Central memory CD8-positive, alpha-beta T cell (primary cell): ENCODE results near the gene MORN4.
A peak's percentile ranks its signal among the peaks of the same experiment; 100 is the strongest.

Experiments
- ATAC-seq: fragments of 150-1000 bp; cut with Tn5 transposase; replicated peaks from 2 replicates; pipeline ENCODE4 v1.10.0; 2022; ENCODE audit warnings: mild to moderate bottlenecking, moderate FRiP score, moderate number of reproducible peaks; ENCODE audit not compliant: poor library complexity, severe bottlenecking; ENCODE audit errors: extremely low read depth
- DNase-seq, 2 donors: peaks; one replicate each; pipeline ENCODE4 v3.0.0; 2021; ENCODE audit warnings: low spot score in 2 of 2
- H3K27ac Mint-ChIP-seq: one replicate; pipeline ENCODE4 v1.8.0; 2022; ENCODE audit warnings: low read depth, mild to moderate bottlenecking, moderate library complexity, mixed read lengths
- H3K27me3 Mint-ChIP-seq: one replicate; pipeline ENCODE4 v1.8.0; 2022; ENCODE audit warnings: mixed read lengths
- H3K36me3 Mint-ChIP-seq: one replicate; pipeline ENCODE4 v1.8.0; 2022; ENCODE audit warnings: mild to moderate bottlenecking, moderate library complexity, mixed read lengths; ENCODE audit not compliant: insufficient read depth
- H3K4me1 Mint-ChIP-seq: one replicate; pipeline ENCODE4 v1.8.0; 2022; ENCODE audit warnings: mixed read lengths
- H3K4me3 Mint-ChIP-seq: one replicate; pipeline ENCODE4 v1.8.0; 2022; ENCODE audit warnings: mild to moderate bottlenecking, moderate library complexity, mixed read lengths
- H3K9me3 Mint-ChIP-seq: one replicate; pipeline ENCODE4 v1.8.0; 2022; ENCODE audit warnings: mixed read lengths

Gene MORN4

DNA sequence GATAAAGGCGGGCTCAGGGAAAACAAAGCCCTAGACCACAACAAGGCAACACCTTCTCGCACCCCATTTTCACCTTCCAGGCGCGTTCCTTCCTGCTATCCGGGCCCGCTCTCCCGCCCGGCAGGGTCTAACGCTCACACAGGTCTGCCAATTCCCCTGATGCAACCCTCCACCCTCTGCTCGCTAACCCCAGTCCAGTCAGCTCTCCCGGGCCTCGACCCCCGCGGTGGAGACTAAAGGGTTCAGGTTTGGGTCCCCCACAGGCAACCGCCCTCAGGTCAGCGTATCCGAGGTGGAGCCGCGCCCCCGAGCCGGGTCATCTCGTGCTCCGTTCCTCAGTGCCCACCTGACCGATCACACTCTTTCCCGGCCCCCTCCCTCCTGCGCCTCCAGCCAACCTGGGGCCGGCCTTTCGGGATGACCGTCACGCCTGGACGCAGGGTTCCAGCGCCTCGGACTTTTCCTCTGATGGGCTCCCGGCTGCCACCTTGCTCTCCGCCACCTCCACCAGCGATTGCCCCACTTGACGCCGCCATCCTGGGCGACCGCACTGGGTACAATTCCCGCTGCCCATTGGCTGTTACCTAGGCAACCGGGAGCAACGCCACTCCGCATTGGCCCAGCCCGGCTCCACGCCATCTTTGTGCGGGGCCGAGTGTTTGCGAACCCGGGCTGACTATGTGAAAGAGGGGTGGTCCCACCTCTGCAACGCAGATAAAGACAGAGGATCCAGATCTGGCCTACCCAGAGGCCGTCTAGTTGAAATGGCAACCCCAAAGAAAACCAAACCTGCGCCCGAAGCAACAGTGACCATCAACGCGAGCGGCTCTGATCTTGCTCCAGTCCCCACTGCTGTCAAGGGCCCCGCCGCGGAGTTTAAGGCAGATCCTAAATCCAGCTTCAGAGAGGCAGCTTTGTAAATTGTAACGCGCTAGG lies at the start of gene MORN4:
Gene MORN4 (minus strand): TSS at position 552 of the 936 bp plus-strand sequence. CDS start 13,847 bp downstream, outside the sequence.
- DNase-seq (peak; percentile 83 to 84), ATAC-seq (peak; percentile 100)
- Mint-ChIP-seq H3K27me3 (no peaks in the 10 kb centered on the region), H3K36me3 (peaks cover 7% of the 10 kb centered on the region), H3K4me3 (peak within 1 kb of the TSS; percentile 87), H3K9me3 (no peaks in the 10 kb centered on the region), H3K27ac (peak within 1 kb of the TSS; percentile 62), H3K4me1 (peaks cover 7% of the 10 kb centered on the region)

DNA sequence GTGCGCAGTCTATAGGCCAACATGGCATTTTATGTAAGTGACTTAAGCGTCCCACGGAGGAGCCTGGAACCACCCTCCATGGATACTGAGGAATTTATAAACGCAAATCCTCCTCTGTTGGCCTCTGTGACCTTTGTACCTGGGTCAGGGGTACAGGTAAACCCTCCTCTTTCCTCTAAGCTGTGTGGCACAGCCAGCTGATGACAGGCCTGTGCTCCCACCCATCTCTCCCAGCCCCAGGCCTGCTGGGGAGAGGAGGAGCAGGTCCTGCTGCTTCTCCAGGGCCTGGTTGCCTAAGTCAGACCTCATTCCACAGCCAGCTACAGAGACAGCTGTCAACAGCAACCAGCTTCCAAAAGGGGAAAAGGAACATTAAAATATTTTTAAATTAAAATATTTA lies 48.7 kb upstream of the MORN4 start:
- Mint-ChIP-seq H3K4me1 (no peaks in the 10 kb centered on the region), H3K36me3 (peaks cover 9% of the 10 kb centered on the region), H3K9me3 (no peaks in the 10 kb centered on the region), H3K4me3 (no peak overlapping the region), H3K27me3 (no peaks in the 10 kb centered on the region), H3K27ac (no peak overlapping the region)
- ATAC-seq, result no peak
- no peak for DNase-seq

DNA sequence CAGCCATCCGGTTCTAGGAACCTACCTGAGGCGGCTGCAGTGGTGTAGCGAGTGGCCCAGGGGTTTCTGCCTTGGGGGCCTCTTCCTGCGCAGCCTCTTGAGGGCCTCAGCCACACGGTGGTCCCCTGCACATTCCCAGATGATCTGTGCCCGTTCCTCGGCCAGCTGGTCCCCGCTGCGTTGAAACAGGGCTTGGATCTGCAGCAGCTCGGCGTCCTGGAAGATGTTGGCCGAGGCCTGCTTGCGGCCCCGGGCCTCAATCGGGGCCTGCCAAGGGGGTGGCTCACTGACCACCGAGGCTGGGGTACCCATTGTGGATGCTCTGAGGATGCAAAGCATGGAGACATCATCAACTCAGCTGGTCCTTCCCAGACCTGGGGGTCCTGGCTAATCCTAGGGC lies 46.3 kb upstream of the MORN4 start:
- H3K9me3 Mint-ChIP-seq, result no peaks in the 10 kb centered on the region
- DNase-seq (no peak), ATAC-seq (no peak)
- no peaks in the 10 kb centered on the region for H3K27me3 Mint-ChIP-seq
- H3K4me1 Mint-ChIP-seq, result no peaks in the 10 kb centered on the region
- peaks cover 21% of the 10 kb centered on the region for H3K36me3 Mint-ChIP-seq
- no peak overlapping the region for H3K4me3 Mint-ChIP-seq
- no peak overlapping the region for H3K27ac Mint-ChIP-seq

DNA sequence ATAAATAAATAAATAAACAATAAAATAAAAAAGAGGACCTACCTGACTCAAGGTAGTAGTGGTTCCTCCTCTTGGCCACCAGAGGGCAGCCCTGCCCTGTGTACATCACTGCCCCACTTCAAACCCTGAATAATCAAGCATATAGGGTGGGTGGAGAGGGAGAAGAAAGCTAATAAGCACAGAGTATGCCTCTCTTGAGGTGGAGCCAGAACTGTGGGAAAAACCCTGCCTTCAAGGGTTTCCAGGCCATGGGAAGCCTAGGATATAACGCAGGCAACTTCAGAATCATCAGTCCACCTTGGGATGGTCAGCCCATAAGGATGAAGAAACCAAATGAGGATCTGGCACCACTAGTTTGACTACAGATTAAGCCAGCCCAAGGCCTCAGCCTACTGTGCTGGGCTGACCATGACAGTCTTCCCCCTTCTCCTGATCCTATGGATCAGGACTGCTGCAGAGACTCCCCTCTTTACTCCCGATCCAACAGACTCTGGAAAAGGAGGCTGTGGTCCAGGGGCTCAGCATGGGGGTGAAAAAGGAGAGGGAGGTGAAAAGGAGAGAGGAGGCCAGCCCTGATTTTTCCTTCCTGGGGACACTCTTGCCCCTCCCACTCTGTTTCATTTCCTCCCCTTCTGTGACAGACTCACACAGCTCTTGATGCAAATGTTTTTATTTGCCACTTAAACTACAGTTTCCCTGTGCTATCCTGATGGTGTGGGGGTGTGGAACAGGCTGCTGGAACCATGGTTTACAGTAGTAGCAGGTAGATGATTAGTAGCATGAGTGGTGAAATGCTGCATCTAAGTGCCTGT lies 43.7 kb upstream of the MORN4 start:
- Mint-ChIP-seq H3K9me3 (no peaks in the 10 kb centered on the region), H3K4me1 (no peaks in the 10 kb centered on the region), H3K36me3 (peaks cover 42% of the 10 kb centered on the region), H3K4me3 (no peak overlapping the region), H3K27ac (no peak overlapping the region), H3K27me3 (no peaks in the 10 kb centered on the region)
- peak; percentile 80 for ATAC-seq
- DNase-seq, result peak in 1 of 2 donors; percentile 34

DNA sequence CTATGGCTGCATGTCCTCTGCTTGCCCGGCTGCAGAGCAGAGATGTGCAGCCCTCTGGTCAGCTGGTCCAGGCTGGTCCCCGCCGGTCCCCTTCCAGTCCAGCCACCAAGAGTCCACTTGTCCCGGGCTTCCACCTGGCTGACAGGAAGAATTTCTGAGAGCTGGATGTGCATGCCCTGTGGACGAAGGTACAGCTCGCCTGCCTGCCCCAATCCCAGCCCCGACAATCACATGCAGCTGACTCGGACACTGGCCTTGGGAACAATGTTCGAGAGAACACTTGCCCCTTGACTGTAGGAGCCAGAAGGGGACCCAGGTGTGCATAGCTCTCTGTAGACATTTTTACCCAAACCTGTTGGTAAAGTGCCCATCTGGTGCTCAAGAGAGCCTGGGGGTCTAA lies 41.9 kb upstream of the MORN4 start:
- Mint-ChIP-seq H3K27ac (no peak overlapping the region), H3K36me3 (peaks cover 54% of the 10 kb centered on the region), H3K4me3 (no peak overlapping the region), H3K4me1 (no peaks in the 10 kb centered on the region), H3K27me3 (no peaks in the 10 kb centered on the region), H3K9me3 (no peaks in the 10 kb centered on the region)
- ATAC-seq, result no peak
- no peak for DNase-seq

DNA sequence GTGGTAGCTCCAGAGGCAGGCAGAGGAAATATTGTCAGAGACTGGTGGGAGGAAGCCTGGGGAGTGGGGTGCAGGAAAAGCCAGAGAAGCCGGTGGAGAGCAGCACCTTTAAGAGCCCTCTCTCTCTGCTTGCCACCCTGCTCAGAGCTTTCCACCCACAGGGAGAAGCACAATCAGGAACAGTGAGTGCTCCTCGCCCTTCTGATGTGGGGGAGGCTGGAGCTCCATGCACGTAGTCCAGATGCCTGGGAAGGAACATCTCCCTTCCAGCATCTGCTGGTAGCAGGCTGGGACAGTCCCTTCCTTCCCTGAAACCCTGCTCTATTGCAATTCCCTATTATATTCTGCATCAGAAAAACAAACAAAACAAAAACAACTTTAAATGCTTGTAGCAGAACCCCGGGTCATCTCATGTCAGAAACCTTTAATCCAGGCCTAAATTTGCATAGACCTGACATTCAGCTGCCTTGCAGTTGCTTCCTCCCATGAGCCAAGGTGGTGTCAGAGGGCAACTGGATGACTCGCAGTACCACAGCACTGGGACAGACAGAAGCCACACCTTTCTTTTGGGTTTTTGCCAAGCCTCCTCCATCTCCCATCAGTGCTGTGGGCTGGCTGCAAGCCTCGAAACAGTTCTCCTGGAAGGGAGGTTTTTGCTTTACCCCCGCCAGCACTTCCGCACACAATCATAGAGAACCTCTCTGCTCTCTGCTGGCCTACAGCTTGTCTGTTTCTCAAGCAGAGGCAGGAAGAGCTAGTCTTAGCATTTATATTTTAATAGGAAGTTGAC lies 40.6 kb upstream of the MORN4 start:
- no peak overlapping the region for H3K4me3 Mint-ChIP-seq
- no peaks in the 10 kb centered on the region for H3K9me3 Mint-ChIP-seq
- H3K27ac Mint-ChIP-seq, result no peak overlapping the region
- DNase-seq, result no peak
- H3K4me1 Mint-ChIP-seq, result no peaks in the 10 kb centered on the region
- no peak for ATAC-seq
- no peaks in the 10 kb centered on the region for H3K27me3 Mint-ChIP-seq
- peaks cover 54% of the 10 kb centered on the region for H3K36me3 Mint-ChIP-seq

DNA sequence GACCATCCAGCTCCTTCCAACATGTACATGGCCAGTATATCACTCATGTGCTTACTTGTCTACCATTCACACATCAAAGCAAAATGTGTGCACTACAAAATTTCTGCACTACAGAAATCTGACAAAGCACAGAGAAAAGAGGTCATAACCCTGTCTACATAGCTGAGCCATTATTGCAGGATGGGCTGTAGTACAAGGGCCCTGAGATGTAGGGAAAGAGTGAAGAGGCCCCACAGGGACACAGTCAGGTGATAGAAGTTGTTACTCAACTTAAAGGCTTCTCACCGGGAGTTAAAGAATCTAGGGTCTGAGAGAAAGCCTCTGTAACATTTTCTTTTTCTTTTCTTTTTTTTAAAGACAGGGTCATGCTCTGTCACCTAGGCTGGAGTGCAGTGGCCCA lies 36.3 kb upstream of the MORN4 start:
- no peaks in the 10 kb centered on the region for H3K9me3 Mint-ChIP-seq
- peaks cover 52% of the 10 kb centered on the region for H3K36me3 Mint-ChIP-seq
- H3K4me1 Mint-ChIP-seq, result peaks cover 12% of the 10 kb centered on the region
- H3K27ac Mint-ChIP-seq, result no peak overlapping the region
- H3K27me3 Mint-ChIP-seq, result no peaks in the 10 kb centered on the region
- DNase-seq (no peak), ATAC-seq (no peak)
- H3K4me3 Mint-ChIP-seq, result no peak overlapping the region

DNA sequence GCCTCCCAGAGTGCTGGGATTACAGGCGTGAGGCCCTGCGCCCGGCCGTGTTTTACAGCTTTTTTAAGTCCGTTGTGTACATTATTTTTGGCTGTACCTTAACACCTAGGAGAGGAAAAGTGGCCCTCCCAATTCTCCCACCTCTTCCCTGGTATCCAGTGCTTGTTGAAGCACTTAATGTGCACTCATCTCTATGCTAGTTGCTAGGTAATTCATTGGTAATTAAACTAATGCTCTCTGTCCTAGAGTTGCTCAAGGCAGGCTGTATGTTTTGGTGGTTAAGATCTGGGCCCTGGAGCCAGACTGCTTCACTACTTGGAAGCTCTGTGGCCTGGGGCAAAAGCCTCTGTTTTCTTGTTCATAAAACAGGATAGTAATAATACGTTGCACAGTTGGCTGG lies 34.2 kb upstream of the MORN4 start:
- Mint-ChIP-seq H3K4me1 (peaks cover 12% of the 10 kb centered on the region), H3K4me3 (no peak overlapping the region), H3K9me3 (no peaks in the 10 kb centered on the region), H3K27ac (no peak overlapping the region), H3K36me3 (peaks cover 44% of the 10 kb centered on the region), H3K27me3 (no peaks in the 10 kb centered on the region)
- DNase-seq, result no peak
- no peak for ATAC-seq

DNA sequence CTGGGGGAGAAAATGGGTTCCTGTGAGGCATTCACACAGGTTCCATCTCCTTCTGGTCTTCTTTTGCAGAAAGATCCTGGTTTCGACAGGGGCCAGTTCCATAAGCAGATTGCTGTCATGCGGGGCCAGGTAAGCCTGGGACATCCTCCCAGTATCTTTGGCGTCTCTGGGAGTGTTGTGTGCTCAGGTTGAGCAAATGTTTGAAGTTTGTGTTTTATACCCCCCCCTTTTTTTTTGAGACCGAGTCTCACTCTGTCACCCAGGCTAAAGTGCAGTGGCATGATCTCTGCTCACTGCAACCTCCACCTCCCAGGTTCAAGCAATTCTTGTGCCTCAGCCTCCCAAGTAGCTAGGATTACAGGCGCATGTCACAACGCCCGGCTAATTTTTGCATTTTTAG lies 33.7 kb upstream of the MORN4 start:
- H3K4me1 Mint-ChIP-seq, result peaks cover 12% of the 10 kb centered on the region
- H3K9me3 Mint-ChIP-seq, result no peaks in the 10 kb centered on the region
- no peak overlapping the region for H3K27ac Mint-ChIP-seq
- ATAC-seq (no peak), DNase-seq (no peak)
- no peak overlapping the region for H3K4me3 Mint-ChIP-seq
- H3K27me3 Mint-ChIP-seq, result no peaks in the 10 kb centered on the region
- peaks cover 42% of the 10 kb centered on the region for H3K36me3 Mint-ChIP-seq

DNA sequence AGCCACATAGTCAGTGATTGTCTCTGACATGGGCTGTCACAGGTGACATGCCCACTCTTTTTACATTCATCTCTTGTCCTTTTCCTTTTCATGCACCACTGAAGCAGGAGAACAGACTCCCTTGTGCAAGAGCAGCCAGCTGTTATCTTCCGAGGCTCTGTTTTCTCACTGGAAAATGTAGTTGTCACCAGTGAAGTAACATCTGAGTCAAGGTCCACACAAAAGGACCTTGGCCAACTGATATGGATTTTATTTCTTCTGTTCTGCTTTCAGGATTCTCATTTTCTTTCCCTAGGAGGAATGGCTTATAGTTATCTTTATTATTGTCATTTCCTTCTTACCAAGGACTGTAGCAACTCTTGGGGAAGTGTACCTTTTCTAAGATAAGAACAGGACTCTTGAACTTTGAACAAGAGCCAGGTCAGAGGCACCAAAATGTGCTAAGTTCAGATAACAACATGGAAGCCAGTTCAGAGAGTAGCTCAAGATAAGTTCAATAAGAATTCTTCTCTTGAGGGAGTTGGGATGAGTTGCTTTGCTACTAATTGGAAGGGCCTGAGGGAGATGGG lies 31.1 kb upstream of the MORN4 start:
- Mint-ChIP-seq H3K4me3 (no peak overlapping the region), H3K27me3 (no peaks in the 10 kb centered on the region), H3K27ac (no peak overlapping the region), H3K4me1 (peaks cover 12% of the 10 kb centered on the region), H3K36me3 (peaks cover 39% of the 10 kb centered on the region), H3K9me3 (no peaks in the 10 kb centered on the region)
- no peak for ATAC-seq
- DNase-seq, result no peak

DNA sequence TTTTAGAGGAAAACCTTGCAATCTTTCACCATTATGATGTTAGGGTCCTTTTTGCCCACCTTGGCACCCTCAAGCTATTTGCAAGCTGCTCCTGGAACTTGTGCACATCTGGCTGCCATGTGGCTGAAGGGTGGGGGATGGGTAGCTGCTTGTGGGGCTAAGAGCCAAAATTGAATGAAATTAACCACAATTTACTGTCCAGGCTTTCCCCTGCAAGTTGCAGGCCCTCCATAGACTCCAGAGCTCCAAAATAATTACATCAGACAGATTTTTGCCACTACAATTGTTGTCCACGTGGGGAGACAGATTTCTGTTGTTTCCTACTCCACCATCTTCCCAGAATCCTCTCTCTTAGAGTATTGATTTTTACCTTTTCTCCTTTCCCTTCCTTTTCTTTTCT lies 26.3 kb upstream of the MORN4 start:
- H3K4me1 Mint-ChIP-seq, result no peaks in the 10 kb centered on the region
- H3K9me3 Mint-ChIP-seq, result no peaks in the 10 kb centered on the region
- DNase-seq, result no peak
- H3K27me3 Mint-ChIP-seq, result no peaks in the 10 kb centered on the region
- H3K27ac Mint-ChIP-seq, result no peak overlapping the region
- H3K4me3 Mint-ChIP-seq, result no peak overlapping the region
- H3K36me3 Mint-ChIP-seq, result peaks cover 53% of the 10 kb centered on the region
- no peak for ATAC-seq

DNA sequence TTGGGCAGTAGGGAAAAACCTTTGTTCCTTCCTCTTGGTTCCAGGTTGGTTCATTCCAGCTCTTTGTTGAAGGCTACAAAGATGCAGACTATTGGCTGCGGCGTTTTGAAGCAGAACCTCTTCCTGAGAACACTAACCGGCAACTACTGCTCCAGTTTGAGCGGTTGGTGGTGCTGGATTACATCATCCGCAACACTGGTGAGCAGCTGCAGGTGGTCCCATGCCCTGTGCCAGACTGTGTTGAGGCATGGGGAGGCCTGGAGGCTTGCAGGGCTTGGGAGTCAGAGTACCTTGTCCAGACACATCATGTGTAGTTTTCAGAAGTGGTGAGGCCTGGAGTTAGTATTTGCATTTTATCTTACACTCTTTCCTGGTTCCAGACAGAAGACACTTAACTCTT lies 23.5 kb upstream of the MORN4 start:
- Mint-ChIP-seq H3K27ac (no peak overlapping the region), H3K4me1 (peaks cover 8% of the 10 kb centered on the region)
- DNase-seq, result no peak

More for the DNA sequence above, 23.5 kb upstream of the MORN4 start:
- H3K4me3 Mint-ChIP-seq, result no peak overlapping the region
- no peak for ATAC-seq
- H3K9me3 Mint-ChIP-seq, result no peaks in the 10 kb centered on the region
- peaks cover 56% of the 10 kb centered on the region for H3K36me3 Mint-ChIP-seq
- no peaks in the 10 kb centered on the region for H3K27me3 Mint-ChIP-seq
